SU-DHL-6 (cell line): ENCODE results near the gene COQ5.

Experiments used
- CTCF ChIP-seq: fragments of 200-600 bp; sonication (generic); IDR thresholded peaks from one replicate; pipeline ENCODE4 v1.5.1; 2017; ENCODE audit warnings: antibody characterized with exemption, mild to moderate bottlenecking, low read length, moderate library complexity; ENCODE audit not compliant: insufficient read depth, poor library complexity, severe bottlenecking
- EZH2phosphoT487 ChIP-seq: fragments of 200-600 bp; sonication (generic), shearing (Covaris generic); conservative IDR thresholded peaks from 2 replicates; pipeline ENCODE4 v1.6.1; 2018; ENCODE audit warnings: mild to moderate bottlenecking, antibody characterized with exemption, low read length, moderate library complexity, mixed read lengths

GRCh38 chr12:120475643-120476042 lies 53.3 kb downstream of the COQ5 start:
- TF ChIP-seq CTCF (no peak), EZH2phosphoT487 (no peak)
